ENCODE data around the gene PTBP3. TPM values are rescaled to one million over a fixed set of nuclear protein-coding genes. Genes with fewer than 3 reads are reported as not detected.
"Not testable (repeated sequence)": the region's sequence is repeated elsewhere in the genome, so short reads cannot be mapped to it uniquely, and the experiment has no call there.

Gene PTBP3
- total RNA-seq, 1 donor from 2014 or later = 40.2 TPM

DNA sequence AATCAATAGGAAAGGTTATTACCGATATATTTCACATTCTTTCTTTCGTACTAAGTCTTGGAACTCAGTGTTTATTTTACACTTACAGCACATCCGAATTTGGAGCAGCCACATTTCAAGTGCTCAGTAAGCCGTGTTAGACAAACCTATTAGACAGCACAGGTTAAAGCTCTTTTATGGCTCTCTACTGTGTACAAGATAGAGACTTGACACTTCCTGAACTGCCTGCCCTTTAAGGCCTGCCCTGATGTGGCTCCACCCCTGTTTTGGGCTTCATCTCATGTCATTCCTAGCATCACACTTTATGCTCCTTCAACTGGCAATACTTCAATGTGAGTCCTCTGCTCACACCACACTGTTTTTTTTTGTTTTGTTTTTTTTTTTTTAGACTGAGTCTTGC is 134.8 kb downstream of the PTBP3 start:
- no peak for DNase-seq

DNA sequence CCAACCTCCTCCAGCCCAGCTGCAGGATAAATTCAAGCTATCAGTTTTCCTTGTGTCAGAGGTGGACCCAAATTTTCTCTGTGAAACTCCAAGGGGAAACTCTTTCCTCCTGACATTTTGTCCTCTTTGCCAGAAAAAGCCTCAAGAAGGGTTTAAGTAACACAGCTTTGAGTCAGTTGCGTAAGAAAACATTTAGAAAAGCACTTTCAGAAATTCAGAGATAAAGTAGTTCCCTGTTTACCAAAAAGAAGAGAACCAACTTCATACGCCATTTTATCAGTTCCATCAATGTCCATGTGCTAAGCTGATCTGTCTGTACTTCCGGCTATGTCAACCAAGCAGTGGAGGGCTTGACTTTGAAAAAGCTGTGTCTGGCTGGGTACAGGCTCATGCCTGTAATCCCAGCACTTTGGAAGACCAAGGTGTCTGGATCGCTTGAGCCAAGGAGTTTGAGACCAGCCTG is 138.4 kb downstream of the PTBP3 start:
- DNase-seq = no peak

GRCh38 chr9:112193572-112194288 is 139.7 kb downstream of the PTBP3 start:
- no peak for DNase-seq

- not testable (repeated sequence) for DNase-seq
Observed at GRCh38 chr9:112190320-112190719, 143.1 kb downstream of the PTBP3 start.

DNA sequence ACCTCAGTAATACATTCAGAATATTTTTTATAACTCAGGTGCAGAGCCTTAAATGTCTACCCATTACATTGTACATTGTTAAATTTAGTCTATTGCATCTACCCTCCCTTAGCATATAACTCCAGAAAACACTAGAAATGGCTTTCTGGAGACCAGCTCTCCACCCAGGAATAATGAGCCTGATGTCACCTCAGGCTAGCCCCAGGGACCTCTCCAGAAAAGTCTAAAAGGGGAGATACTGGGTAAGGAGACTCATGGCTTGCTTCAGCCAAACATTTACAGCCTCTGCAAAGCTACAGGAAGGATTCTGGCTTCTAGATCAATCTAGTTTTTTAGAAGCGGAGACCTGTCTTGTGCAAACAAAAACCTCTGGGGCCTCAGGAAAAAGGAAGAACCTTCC is 144.5 kb downstream of the PTBP3 start:
- no peak for DNase-seq

DNA sequence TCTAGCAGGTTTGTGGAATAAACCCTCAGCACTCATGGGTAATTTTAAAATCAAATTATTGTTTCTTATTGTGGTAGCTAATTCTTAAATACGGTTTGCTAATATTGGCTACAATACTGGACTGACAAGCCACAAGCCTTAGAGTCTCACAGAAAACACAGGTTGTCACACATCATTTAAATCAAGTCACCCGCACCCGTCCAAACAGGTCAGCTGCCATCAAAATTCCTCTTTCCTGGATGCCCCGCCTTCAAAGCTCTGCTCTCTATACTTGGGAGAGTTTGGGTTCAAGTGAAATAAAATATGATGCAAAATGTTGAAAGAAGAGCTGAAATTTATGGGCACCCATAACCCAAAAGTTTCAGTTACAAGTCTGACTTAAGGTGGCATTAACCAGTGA is 146.0 kb downstream of the PTBP3 start:
- DNase-seq = no peak

DNA sequence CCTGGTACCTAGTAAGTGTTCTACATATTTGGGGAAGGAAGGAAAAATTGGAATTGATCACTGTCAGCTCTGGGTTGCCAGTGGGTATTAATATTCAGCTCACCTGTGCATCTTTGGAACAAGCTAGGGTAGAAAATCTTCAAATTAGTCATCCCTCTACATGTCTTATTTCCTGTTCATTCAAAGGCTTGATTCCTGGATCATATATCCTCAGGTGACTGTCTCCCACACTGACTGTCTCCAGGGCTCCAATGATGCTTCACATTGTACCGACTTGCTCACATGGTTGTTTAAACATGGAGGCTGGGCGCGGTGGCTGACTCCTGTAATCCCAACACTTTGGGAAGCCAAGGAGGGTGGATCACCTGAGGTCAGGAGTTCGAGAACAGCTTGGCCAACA is 146.7 kb downstream of the PTBP3 start:
- DNase-seq = no peak

GRCh38 chr9:112184946-112185345 is 148.5 kb downstream of the PTBP3 start:
- DNase-seq = no peak

DNA sequence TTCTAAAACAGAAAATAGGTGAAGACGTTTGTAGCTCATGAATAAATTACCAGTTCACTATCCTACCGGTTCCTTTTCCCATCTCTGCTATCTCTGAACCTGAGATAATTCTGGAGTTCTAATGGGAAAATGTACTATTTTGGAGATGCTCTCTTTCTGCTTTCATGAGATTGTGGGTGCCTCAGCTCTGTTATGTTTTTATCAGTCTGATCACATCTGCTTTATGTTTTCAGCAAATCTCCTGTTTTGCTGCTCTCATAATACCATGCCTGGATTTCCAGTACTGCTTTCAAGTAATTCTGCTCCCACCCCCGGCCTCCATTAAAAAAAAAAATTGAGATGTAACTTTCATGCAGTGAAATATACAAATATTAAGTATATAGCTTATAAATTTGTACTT is 149.2 kb downstream of the PTBP3 start:
- DNase-seq = no peak

DNA sequence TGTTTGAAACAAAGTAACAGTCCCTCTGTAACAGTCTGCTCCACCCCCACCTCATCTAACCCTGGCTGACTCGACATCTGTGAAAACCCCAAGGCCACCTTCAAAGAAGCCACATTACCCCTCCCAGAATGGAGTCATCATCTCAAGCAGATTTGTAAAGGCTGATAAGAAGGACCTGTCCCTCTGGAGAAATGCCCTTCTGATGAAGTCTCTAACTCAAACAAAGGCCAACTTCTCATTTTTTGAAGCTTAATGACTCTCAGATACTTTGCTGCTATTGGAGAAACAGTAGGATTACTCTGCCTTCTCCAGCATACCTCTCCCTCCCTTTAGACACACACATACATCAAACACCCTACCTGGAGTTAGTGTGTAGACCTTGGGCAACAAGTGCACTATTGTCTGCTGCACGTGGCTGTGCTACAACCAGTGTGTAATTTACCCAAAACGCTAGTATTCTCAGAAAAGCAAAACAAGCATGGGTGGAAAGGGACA is 153.0 kb downstream of the PTBP3 start:
- no peak for DNase-seq

DNA sequence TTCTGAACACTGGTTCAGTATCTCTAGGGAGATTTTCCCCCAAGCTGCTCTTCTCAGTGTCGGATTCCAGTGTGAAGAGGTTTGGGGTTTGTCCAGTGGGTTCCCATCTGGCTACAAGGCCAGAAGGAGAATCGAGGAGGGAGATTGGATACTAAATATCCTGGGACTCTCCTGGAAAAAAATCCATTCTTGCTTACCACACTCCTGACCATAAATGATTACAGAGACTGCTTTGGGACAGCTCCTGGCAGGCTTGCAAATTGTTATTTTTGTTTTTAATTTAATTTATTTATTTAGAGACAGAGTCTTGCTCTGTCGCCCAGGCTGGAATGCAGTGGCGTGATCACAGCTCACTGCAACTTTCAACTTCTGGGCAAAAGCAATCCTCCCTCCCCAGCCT is 153.6 kb downstream of the PTBP3 start:
- no peak for DNase-seq

- no peak for DNase-seq
Observed at GRCh38 chr9:112176524-112176923, 156.9 kb downstream of the PTBP3 start.

DNA sequence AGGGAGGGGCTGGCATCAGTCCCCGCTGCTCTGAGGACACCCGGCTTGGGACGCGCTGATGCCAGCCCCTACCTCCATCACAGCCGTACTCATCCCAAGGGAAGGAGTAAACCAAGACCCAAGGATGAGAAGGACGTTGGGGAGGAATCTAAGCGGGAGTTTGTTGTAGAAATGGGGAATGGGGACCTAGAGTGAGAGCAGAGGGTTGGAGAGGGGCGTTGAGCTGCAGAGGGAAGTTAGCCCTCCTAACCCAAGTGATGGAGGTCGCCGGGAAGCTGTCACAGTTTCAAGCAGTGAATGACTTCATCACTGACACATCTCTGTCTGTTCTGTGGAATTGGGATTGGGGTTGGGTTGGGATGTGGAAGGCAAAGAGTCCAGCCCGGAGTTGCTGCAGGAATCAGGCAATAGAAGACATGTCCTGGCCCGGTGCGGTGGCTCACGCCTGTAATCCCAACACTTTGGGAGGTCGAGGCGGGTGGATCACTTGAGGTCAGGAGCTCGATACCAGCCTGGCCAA is 157.6 kb downstream of the PTBP3 start:
- DNase-seq = no peak

DNA sequence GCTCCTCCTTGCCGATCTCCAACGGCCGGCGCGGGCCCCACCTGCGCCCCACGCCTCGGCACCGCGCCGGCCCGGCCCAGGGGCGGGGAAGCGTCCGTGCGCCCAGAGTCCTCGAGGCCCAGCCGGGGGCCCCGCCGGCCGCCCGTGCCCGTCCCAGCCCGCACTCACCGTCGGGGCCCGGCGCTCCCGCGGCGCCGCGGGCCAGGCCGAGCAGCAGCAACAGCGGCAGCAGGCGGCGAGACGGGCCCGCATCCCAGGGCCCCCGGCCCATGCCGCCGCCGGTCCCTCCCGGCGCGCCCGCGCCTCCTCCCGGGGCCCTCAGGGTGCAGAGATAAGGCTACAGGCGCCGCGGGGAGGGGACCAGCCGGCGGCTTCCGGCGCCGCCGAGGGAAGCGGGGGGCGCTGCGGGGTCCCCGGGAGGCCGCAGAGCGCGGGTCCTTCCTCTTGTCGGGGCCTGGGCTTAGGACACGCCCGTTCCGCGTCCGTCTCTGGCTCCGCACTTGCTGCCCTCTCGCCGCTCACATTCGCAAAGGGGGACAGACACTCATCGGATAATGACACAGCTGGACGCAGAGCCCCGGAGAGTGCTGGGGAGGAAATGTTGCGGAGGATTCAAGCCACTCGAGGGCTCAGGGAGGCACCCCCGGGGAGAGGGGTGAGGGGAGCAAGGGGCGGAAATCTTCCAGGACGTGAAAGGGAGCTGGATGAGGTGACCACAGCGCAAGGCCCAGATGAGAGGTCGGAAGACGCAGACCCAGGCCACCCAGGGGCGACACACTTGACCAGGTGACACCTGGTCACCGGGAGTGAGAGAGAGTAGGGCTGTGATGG is 158.2 kb downstream of the PTBP3 start, which contains the start of gene SUSD1:
TSS of gene SUSD1 (minus strand) at position 333 of the 831 bp plus-strand sequence. CDS start at position 271, 62 bp downstream.
- DNase-seq = peak; percentile 34

DNA sequence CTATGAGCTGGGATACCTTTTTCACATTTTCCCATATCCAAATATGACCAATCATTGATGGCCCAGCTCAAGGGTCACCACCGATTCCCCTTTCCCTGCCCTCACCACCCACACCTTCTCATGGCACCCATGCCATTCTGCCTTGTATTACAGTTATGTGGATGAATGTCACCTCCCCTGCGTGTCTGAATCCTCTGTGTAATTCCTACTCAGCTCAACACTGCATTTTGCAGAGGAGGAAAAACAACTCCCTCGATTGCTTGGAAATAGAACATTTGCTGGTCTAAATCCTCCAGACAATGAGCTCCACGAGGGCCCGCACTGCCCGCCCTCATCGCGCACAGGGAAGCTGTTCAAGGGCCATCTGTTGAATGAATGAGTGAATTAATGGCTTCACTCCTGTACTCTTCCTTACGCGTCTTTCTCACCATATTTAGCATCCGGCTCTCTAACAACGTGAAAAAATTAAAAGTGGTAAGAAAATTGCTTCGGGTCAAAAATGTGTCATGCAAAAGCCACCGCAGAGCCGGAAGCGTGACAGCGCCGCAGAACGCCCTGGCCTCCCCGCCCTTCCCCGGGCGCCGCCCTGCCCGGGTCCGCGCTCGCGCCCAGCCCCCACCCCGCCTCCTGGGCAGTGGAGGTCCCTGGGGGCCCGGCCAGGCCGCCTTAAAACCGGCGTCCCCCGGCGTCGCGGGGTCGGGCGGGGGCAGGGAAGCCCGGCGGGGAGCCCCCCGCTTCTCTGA is 159.0 kb downstream of the PTBP3 start:
- peak; percentile 37 for DNase-seq

DNA sequence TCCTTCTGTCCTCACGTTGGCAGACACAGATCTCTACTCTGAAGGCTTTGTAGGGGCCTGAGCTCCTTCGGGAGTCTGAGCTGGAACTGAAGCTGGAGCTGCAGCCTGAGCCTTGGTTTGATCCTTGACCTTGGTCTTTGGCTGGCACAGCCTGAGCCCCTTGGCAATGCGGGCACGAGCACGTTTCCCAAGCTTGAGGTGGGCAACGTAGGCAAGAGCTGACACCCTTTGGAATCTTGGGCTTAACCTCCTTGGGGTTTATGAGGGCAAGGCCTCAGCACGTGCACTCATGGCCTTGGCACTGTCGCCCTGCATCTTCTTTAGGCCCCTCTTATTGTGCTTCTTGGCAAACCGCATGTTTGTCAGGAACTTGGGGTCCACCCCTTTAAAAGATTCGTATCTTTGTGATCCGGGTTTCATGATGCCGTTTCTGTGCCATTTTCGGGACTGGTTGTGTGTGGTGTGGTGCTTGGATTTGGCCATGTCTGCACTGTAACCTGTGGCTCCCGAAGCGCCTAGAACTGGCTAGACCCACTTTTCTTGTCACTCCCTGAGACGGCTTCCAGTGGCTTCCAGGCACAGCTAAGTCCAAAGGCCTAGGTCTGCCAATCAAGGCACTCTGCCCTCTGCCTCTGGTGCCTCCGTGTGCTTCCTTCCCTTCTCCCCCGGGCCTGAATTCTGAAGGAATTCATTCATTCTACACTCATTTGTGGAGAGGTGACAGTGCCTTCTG is 159.8 kb downstream of the PTBP3 start:
- no peak for DNase-seq

GRCh38 chr9:112170968-112171367 is 162.5 kb downstream of the PTBP3 start:
- no peak for DNase-seq

DNA sequence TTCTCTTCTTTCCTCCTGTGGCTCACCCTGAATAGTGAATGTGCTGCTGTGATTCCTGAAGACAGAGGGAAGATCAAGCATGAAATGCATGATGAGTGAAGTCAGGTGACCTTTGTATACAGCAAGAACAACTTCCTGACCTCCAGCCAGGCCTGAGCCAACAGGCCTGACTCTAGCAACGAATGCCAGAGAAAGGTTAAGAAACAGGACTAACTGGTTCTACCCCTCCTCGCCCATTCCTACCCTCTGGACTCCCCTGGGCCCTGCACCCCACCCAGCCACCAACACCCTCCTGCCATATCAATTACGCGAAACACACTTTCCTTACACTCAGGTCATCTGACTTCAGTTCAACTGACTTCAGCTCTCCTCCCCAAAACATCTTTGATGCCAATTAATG is 163.2 kb downstream of the PTBP3 start:
- DNase-seq = no peak

DNA sequence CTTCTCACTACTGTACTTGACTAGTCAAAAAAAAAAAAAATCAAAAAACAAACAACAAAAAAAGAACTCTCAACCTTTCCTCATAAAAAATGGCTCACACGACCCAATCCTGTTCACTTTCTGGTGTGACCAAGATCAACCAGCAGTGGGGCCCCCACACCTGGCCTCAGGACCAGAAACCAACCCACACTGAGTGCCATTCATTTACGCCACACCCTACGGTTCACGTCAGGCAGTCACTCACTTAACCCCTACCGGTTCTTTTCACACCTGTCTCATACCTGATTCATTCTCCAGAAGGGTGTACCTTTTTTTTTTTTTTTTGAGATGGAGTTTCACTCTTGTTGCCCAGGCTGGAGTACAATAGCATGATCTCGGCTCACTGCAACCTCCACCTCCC is 164.1 kb downstream of the PTBP3 start:
- no peak for DNase-seq

DNA sequence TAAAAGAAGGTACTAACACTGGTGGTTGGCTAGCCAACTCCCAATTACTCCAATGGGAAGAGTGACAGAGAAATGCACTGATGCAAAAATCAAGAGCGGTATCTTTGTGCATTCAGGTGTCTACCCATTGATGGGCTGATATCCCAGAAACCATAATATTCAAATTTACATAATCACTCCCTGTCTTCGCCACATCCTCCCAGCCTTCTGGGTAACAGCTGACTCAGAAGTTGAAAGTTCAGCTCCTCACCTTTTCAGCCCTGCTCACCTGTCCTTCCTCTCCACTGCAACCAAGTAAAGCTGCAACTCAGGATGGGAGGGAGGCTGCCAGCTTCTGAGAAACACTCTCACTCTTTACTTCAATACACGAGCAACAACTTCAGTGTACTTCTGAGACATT is 165.2 kb downstream of the PTBP3 start:
- DNase-seq = no peak

Data from dermis blood vessel endothelial cell (primary cell).